ENCODE results near the gene DTNA.
A peak's percentile ranks its signal among the peaks of the same experiment; 100 is the strongest.
"Not testable (repeated sequence)": the region's sequence is repeated elsewhere in the genome, so short reads cannot be mapped to it uniquely, and the experiment has no call there.

Gene DTNA

DNA sequence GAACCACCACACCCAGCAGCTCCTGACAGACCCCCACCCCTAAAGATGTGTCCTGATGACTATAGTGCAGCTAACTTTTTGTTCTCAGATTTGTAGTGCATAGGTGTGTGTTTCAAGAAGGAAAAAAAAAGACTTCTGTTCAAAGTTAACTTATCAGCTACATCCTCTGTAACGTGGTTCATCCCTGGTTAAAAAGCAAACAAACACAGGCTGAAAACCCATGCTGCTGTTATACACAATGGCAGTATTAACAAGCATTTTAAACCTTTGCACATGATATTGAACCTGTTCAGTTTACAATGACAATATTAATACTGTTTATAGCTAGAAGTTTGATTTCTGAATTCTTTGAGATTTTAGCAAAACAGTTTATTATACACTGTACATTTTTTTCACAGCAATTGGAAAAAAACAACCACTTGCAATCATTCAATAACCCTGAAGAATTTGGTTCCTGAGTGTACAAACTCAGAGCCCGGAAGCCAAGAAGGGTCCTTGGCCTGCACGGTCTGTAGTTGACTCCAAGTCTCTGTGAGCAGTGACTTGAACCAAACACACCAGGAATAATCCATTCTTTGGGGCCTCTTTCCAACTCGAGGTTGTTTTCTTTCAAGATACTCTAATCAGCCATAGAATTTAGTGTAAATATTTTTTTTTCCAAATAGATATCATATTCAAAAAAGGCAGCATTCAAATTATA, 177.9 kb downstream of the DTNA start:
- TF ChIP-seq CTCF (conservative IDR thresholded peaks at IDR 0.05; ENCODE audit: low read length), result no peak
- DNase-seq (ENCODE audit: low read depth), result no peak
- H3K4me3 ChIP-seq (ENCODE audit: low read length), result no peak overlapping the region

DNA sequence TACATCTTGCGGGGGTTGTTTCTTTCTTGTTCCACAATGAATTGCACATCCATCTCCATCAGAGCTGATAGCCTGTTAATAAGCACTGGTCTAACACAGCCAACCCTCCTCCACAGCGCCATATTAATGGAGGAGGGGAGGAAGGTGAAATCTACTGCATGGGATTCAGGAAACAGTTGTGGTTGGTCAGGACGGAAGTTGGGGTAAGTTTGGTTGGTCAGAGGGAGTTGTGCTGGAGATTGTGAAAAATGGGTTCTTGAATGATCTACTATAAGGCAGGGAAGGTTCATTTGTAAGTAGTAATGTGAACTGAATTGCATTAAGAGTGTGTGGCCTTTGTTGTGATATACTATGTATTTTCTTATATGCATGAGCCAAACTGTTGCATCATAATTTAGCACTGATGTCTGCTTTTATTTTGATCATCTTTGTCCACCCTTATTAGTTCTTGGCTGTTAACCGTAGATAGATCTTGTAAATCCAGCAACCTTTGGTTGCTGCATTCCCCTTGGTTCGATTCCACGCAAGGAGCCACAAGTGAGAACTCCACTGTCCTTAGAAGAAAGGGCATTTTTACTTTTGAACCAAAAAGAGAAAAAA, 180.5 kb downstream of the DTNA start:
- no peak overlapping the region for H3K4me3 ChIP-seq (ENCODE audit: low read length)
- TF ChIP-seq CTCF (conservative IDR thresholded peaks at IDR 0.05; ENCODE audit: low read length), result no peak
- DNase-seq (ENCODE audit: low read depth), result no peak

GRCh38 chr18:34892379-34892778, 182.3 kb downstream of the DTNA start:
- no peak overlapping the region for H3K4me3 ChIP-seq (ENCODE audit: low read length)
- DNase-seq (ENCODE audit: low read depth), result no peak
- TF ChIP-seq CTCF (conservative IDR thresholded peaks at IDR 0.05; ENCODE audit: low read length), result no peak

DNA sequence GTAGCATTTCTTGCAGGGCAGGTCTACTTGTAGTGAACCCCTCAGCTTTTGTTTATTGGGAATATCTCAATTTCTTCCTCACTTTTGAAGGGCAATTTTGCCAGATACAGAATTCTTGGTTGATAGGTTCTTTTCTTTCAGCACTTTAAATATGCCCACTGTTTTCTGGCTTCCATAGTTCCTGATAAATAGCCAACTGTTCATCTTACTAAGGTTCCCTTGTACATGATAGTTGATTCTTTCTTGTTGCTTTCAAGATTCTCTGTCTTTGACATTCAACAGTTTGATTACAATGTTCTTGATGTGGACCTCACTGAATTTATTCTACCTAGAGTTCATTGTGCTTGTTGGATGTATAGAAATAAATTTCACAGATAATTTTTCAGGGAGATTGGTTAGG, 183.1 kb downstream of the DTNA start:
- TF ChIP-seq CTCF (conservative IDR thresholded peaks at IDR 0.05; ENCODE audit: low read length), result no peak
- DNase-seq (ENCODE audit: low read depth), result no peak
- H3K4me3 ChIP-seq (ENCODE audit: low read length), result no peak overlapping the region

GRCh38 chr18:34901299-34901698, 191.2 kb downstream of the DTNA start:
- peak; percentile 6 for DNase-seq (ENCODE audit: low read depth)
- TF ChIP-seq CTCF (conservative IDR thresholded peaks at IDR 0.05; ENCODE audit: low read length), result no peak

DNA sequence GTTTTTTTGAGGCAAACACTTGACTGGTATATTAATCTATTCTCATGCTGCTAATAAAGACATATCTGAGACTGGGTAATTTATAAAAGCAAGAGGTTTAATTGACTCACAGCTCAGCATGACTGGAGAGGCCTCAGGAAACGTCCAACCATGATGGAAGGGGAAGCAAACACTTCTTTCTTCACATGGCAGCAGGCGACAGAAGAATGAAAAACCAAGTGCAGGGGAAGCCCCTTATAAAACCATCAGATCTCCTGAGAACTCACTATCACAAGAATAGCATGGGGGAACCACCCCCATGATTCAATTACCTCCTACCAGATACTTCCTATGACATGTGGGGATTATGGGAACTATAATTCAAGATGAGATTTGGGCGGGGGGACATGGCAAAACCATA, 194.9 kb downstream of the DTNA start:
- H3K4me3 ChIP-seq (ENCODE audit: low read length), result no peak overlapping the region
- no peak for TF ChIP-seq CTCF (conservative IDR thresholded peaks at IDR 0.05; ENCODE audit: low read length)
- no peak for DNase-seq (ENCODE audit: low read depth)

More at GRCh38 chr18:34901299-34901698, 191.2 kb downstream of the DTNA start:
- no peak overlapping the region for H3K4me3 ChIP-seq (ENCODE audit: low read length)

DNA sequence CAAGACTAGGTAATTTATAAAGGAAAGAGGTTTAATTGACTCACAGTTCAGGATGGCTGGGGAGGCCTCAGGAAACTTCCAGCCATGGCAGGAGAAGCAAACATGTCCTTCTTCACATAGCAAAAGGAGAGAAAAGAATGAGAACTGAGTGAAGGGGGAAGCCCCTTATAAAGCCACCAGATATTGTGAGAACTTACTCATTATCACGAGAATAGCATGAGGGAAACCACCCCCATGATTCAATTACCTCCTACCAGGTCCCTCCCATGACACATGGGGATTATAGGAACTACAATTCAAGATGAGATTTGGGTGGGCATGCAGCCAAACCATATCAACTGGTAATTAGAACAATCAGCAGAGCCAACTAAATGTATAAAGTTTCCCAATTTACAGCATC, 196.9 kb downstream of the DTNA start:
- DNase-seq (ENCODE audit: low read depth), result not testable (repeated sequence)

More for the DNA sequence above, 196.9 kb downstream of the DTNA start:
- not testable (repeated sequence) for H3K4me3 ChIP-seq (ENCODE audit: low read length)
